ENCODE data around the gene MAP2K5.

MAP2K5 gene

GRCh38 chr15:67755936-67756335, 213.4 kb downstream of the MAP2K5 start:
- no peak for TF ChIP-seq CTCF (conservative IDR thresholded peaks at IDR 0.05; ENCODE audit: low read depth, low read length)
- no peak for DNase-seq (ENCODE audit: low read depth)
- H3K4me3 ChIP-seq (ENCODE audit: low read length): no peak overlapping the region

- no peak overlapping the region for H3K4me3 ChIP-seq (ENCODE audit: low read length)
- no peak for TF ChIP-seq CTCF (conservative IDR thresholded peaks at IDR 0.05; ENCODE audit: low read depth, low read length)
- DNase-seq (ENCODE audit: low read depth): no peak
These were observed 216.3 kb downstream of the MAP2K5 start for GRCh38 chr15:67758619-67759300.

- TF ChIP-seq CTCF (conservative IDR thresholded peaks at IDR 0.05; ENCODE audit: low read depth, low read length): no peak
- no peak overlapping the region for H3K4me3 ChIP-seq (ENCODE audit: low read length)
- DNase-seq (ENCODE audit: low read depth): no peak
These were observed 218.4 kb downstream of the MAP2K5 start for GRCh38 chr15:67760901-67761300.

GRCh38 chr15:67761343-67761742, 218.8 kb downstream of the MAP2K5 start:
- TF ChIP-seq CTCF (conservative IDR thresholded peaks at IDR 0.05; ENCODE audit: low read depth, low read length): no peak
- no peak overlapping the region for H3K4me3 ChIP-seq (ENCODE audit: low read length)
- no peak for DNase-seq (ENCODE audit: low read depth)

- no peak for TF ChIP-seq CTCF (conservative IDR thresholded peaks at IDR 0.05; ENCODE audit: low read depth, low read length)
- DNase-seq (ENCODE audit: low read depth): no peak
- H3K4me3 ChIP-seq (ENCODE audit: low read length): no peak overlapping the region
These were observed 220.3 kb downstream of the MAP2K5 start for GRCh38 chr15:67762610-67763368.

GRCh38 chr15:67765701-67766100, 223.2 kb downstream of the MAP2K5 start:
- no peak for TF ChIP-seq CTCF (conservative IDR thresholded peaks at IDR 0.05; ENCODE audit: low read depth, low read length)
- DNase-seq (ENCODE audit: low read depth): no peak
- H3K4me3 ChIP-seq (ENCODE audit: low read length): no peak overlapping the region

- no peak overlapping the region for H3K4me3 ChIP-seq (ENCODE audit: low read length)
- DNase-seq (ENCODE audit: low read depth): no peak
- no peak for TF ChIP-seq CTCF (conservative IDR thresholded peaks at IDR 0.05; ENCODE audit: low read depth, low read length)
These were observed 224.5 kb downstream of the MAP2K5 start for GRCh38 chr15:67766968-67767367.
